Erythroblast (primary cell): ENCODE data around the gene ZKSCAN5.

ENCODE experiments used
- GATA1 ChIP-seq: IDR thresholded peaks from 2 replicates; pipeline ENCODE4 v1.6.1; 2011; ENCODE audit warnings: low read depth, mild to moderate bottlenecking, control low read depth, low read length, moderate library complexity
- POLR2A ChIP-seq: IDR thresholded peaks from 2 replicates; pipeline ENCODE4 v1.6.1; 2011; ENCODE audit warnings: mild to moderate bottlenecking, low read length

GRCh38 chr7:99558306-99559174 is 54.1 kb downstream of the ZKSCAN5 start, which contains the start of gene ZNF655:
- TF ChIP-seq POLR2A (peak; percentile 83), GATA1 (no peak)
